GM19452 (cell line): Measurements from ENCODE around the gene ULBP1.
"Not testable (repeated sequence)": the region's sequence is repeated elsewhere in the genome, so short reads cannot be mapped to it uniquely, and the experiment has no call there.

ENCODE experiments used
- ATAC-seq: cut with Tn5 transposase; IDR thresholded peaks from one replicate; pipeline ENCODE4 v1.9.1; 2021; ENCODE audit not compliant: unreplicated experiment

The ULBP1 gene

DNA sequence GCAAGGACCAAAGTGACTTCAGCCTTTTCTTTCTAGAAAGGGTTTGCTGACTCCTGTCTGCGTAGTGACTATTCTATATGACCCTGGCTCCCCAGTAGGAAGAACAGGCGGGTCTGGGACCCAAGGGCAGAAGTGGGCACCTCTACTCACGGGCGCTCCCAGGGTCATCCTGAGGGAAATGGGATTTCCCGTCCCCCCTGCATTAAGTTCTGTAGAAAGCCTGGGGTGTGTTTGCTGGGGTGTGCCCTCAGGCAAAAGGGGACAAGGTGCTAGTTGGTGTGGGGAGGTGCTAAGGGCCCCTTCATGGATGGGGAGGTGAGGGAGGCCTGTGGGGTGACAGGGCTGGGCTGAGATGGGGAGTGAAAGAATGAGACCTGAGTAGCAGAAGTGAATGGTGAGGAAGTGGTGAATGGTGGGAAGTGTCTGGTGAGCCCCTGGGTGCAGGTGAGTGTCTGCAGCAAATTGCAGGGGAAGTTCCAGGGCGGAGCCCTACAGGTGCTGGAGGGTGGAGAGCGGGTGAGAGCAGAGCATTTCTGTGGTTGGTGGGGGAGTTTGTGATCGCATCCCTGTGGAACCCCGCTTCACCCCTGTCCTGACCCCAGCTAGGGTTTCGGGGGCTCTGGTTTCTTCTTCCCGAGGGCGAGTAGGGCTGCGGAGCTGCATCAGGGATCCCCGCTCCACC lies 40.5 kb downstream of the ULBP1 start:
- ATAC-seq, result peak; percentile 20

DNA sequence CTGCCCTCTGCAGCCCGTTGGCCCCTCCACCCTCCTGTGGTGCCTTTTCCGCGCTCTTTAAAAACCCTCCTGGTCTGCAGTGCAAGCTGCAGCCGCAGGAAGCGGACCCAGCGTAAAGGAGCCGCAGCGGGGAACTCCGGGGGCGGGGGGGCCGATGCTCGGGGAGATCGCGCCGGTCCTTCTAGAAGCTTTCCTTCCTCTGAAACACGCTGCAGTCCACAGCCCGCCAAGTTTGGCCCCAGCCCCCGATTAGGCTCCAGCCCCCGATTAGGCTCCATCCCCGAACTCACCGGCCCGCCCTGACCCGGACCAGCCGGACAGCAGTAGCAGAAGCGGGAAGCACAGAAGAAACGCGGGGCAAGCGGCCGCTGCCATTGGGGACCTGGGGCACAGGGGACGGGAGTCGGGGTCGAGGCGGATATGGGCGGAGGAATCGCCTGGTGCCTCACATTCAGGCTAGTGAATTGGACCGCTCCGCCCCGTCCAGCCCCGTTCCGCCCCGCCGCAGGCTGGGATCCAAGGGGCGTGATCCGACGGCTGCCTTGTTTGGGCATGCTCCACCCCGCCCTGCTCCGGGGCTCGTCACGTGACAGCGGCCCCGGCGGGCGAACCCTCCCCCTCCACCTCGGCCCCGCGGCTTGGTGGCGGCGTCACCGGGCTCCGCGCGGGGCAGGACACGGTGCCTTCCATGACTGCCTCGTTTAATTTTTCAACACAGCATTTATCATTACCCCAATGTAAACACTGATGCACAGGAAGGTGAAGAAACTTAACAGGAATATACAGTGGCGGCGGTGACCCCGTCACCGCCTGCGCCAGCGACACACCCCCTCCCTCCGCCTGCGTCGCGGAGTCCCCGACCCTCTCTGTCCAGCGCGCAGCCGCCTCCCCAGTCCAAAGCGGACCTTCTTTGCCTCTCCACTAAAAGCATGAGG lies 41.3 kb downstream of the ULBP1 start:
- peak; percentile 66 for ATAC-seq

DNA sequence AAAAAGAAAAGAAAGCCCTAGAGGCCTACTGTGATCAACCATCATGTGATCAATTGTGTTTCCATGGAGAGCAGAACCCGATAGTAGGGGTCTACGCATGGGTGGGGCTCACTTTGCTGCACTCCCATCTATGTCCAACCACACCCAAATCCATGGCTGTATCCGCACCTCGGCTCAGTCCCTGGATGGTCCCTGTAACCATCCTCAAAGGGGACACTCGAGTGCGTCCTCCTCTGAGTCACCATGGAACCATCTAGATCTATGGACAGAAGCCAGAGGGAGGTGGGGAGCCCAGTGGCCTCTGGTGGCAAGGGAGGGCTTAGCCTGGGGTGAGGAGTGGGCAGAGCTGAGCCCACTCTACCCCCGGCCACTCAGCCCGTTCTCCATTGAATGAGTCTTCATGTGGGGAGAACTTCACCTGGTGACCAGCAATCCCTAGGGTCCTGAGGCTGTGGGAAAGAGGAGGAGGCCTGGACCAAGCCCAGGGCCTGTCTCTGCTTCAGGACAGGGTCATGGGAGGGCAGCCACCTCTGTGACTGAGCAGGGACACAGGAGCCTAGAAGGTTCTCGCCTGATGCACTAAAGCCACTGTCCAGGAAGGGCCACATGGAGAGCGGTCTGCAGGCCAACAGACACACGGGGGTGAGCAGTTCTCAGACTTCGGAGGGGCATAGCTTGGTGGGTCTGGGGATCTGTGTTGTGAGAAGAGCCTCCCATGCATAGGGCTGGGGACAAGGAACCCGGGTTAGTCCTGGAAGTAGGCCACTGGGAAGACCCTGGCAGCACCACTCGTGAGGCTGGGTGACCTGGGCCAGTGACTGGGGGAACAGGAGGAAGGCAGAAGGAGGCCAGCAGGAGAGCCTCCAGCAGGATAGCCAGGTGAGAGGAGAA lies 42.3 kb downstream of the ULBP1 start:
- ATAC-seq, result no peak

DNA sequence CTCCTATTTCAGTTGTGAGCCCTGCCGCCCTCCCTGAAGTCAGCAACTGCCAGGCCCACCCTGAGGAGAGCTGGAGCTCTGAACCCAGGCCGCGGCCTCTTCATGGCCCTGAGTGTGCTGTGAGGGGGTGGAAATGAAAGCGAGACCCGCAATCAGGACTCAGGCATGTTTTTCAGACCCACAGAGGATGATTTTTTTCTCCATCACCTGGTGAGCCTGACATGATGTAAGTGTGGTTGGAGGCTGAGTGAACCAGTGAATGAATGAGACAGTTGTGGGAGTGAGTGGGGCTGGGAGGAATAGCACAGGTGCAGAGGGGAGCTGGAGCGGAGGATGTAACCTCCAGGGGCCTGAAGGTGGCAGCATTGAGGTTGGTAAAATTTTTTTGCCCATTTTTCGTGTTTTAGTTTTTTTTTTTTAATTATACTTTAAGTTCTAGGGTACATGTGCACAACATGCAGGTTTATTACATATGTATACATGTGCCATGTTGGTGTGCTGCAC lies 43.3 kb downstream of the ULBP1 start:
- ATAC-seq, result no peak

DNA sequence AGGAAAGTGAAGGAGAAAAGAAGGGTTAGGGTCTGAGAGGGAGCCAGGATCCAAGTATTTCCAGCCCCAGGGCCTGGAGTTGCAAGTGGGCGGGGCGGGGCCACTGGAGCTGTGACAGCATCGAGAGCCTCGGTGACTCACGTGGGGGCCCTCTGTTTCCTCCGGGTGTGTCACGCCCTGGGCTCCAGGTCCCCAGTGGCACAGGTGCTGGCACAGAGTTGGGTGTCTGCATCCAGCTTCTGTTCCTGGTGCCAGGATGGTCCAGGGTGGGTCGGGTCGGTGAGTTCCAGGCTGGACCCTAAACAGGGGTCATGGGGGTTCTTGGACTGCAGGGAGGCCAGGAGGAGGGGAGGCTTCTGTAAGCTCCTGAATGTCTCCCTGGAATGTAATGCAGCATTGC lies 44.8 kb downstream of the ULBP1 start:
- no peak for ATAC-seq

DNA sequence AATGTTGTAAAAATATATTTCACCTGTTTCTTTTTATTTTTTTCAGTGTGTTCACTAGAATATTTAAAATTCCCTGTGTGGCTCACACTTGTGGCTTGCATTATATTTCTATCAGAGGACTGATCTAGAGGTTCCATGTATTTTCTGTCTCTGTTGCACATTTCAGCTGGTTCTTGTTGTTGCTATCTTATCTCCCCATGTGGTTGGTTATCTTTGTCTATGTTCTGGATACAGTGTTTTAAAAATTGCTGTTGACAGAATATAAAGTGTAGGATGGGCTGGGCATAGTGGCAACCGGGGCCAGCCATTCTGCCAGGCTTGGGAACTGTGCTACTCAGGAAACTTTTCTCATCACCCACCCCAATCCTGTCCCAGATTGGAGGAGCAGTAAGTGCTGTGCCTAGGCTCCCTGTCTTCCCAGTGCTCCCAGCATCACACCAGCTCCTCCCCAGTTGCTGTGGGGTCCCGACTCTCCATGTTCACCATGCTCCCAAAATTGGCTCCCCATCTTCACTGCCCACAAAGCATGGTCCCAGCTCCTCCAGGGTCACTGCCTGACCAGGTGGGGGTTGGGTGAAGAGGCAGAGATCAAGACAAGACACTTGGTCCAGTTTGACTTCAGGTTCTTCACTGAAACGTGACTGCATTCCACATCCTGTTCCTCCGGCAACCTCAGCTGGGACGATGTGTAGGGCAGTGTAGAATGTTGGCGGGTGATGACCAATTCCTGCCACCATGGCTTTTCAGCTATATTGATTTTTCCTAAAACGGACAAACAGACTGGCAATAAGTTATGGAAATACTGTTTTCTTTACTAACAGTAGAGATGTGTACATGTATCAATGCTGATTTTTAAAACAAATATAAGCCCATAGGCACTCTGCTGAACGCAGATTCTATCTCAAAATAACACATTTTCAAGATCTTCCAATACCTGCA lies 49.4 kb downstream of the ULBP1 start:
- not testable (repeated sequence) for ATAC-seq

DNA sequence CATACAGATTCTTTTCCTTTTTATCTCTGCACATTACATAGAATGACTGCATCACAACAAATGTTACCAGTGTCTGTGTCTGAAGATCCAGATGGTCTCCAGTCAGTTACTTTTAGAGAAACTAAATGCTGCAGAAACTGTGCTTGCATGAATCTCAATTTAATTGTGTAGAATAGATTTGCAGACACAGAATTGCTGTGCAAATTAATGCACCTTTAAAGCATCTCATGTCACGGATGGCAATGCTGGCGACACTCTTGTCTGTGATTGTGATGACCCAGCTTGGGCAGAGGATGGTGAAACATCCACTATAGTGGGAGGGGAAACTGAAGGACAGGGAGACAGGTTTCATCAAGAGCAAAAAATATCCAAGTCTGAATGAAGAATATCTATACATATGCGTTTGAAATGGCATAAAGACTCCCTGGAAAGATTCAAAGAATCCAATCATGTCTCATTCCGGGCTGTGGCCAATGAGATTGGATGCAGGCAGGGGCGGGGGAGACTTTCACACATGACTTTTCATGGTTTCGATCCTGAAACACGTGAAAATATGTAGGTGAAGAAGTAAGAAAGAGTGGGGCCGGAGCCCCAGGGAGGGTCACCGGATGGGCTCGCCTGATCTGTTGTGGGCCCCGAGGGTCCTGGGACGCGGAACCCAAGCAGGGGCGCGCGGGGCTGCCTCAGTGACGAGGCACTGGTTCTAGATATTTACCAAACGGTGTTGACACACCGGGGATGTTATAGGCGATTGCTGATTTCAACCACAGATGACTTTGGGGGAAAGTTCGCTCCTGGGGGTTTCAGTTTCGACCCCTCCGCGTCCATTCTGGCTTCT lies 50.3 kb downstream of the ULBP1 start:
- not testable (repeated sequence) for ATAC-seq

DNA sequence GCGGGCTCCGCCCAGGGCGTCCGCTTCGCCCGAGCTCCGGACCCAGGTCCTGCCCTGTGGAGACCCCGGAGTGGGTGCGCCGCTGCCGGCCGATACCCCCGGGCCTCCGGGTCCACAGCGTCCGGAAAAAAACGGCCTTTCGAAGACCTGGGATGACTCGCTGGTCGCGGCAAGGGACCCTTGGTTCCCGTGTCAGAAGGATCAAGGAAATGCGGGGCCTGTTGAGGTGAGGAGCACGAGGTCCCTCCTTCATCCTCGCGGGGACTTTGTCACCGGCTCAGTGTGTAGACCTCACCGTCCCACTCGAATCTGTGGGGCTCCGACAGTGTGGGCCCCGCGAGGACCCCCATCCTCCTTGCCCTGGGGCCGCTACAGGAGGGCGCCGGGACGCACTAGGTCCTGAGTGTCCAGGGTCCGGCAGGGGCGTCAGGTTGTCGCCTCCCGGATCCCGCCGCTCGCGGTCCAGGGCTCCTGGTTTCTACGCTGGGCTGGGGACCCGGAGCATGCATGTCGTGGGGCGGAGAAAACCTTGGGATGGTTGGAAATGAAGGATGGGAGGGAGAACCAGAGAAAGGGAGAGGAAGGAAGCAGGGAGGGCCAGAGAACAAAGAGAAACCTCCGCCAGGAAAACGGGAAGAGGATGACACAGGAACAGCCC lies 51.0 kb downstream of the ULBP1 start:
- ATAC-seq, result not testable (repeated sequence)

DNA sequence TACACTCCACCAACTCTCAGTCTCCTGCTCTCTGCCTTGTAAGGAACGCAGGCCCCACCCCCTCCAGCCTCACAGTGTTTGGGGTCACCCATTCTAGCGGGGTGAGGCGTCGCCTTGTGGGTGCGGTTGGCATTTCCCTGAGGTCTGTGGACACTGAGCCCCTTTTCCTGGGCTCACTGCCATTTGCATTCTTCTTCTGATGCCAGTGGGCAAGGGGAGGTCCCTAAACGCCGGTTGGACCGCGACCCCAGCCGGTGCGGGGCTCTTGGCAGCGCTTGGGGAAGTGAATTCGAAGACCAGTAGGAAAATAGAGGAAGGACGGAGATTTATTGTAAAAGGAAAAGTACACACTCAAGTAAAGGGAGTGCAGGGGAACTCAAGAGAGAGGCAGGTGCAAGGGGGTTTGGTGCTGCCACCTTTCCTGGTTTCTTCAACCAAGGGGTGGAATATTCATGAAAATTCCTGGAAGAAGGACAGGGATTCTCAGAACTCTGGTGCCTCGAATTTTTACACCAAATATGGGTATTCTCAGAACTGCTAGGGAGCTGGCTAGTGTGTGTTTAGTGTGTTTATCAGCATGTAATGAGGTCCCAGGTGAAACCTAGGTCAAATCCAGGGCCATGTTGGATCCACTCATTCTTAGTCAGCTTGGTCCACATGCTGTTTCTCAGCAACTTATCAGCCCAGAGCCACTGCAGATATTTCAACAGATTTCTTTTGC lies 51.7 kb downstream of the ULBP1 start:
- ATAC-seq, result not testable (repeated sequence)

DNA sequence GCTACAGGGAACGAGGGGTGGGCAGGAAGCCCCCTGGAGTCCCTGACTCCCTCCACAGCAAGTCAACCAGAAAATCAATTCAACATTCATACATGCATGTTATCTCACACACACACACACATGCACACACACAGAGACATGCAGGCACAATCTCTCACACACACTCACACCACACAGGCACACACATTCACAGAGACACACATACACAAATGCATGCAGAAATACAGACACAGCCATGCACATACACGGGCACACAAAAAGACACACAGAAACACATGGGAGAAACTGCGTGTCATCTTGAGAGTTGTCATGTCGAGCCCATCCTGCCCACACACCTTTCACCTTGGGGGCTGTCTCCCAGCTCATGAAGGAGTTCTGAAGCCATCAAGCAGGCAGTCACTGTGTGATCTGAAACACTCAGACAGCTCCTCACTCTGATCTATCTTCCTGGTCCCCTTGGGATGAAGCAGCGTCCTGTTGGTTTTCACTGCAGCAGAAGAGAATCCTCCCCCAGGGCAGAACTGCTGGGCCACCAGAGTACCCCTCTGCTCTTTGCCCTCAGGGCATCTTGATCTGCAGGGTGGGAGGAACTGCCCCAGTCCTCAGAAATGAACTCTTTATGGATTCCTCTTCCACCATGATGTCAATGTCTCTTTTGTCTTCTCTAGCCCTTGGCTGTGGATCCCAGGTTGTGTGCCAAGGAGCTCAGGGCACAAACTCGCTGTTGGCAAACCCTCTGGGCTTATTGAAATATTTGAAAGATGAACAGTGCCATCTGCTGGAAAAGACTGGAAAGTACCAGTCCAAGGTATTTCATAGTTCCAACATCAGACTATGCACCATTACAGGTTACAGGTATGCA lies 52.8 kb downstream of the ULBP1 start:
- peak; percentile 69 for ATAC-seq

DNA sequence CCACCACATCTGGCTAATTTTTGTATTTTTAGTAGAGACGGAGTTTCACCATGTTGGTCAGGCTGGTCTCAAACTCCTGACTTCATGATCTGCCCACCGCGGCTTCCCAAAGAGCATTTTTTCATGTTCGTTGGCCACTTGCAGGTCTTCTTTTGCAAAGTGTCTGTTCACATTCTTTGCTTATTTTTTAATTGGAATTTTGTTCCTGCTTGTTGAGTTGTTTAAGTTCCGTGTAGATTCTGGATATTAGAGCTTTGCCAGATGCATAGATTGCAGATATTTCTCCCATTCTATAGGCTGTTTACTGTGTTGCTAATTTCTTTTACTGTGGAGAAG lies 53.4 kb downstream of the ULBP1 start:
- not testable (repeated sequence) for ATAC-seq

DNA sequence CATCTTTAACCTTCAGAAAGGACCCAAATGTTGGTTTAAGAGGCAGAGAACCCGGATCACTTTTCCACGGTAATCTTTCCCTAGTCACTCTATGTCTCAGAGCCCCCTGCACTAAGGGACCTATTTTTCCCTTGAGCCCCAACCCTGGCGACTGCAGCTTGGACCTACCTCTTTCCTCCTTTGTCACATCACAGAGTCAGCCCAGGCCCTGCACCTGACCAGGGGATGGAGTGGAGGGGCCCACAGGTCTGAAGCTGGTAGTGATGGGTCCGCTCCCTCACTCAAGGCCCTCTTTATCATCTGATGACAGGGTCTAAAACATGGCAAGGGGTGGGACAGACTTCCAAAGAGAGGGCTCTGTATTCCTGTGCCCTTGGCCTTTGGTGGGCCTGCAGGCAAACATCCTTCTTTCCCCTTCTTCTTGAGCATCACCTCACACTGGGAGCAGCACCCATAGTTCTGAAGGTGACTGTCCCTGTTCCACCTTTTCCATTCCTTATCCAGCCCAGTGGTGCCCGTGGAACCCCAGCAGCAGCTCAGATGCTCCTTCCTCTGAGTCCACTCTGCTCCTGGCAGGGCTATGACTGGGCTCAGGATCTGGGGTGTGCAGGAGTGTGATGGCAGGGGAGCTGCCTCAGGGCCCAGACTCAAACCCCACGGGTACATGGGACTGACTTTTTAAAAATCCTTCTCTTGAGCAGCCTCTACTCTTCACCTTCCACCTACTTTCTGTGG lies 55.3 kb downstream of the ULBP1 start:
- no peak for ATAC-seq

DNA sequence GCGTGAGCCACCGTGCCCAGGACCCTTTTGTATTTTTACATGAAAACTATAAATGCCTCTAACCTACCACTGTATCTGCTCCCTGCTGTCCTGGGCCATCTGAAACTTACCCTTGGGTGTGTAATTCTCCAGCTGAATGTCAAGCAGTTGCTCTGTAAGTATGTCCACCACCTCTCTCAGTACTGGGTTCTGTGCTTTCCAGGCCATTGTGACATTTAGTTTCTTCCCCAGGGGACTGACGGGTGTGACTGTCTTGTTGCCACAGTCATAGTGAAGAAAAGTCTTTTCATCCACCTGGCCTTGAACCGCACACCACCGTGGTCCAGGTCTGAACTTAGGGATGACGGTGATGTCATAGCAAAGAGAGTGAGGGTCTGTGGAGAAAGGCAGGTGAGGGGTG lies 58.1 kb downstream of the ULBP1 start:
- not testable (repeated sequence) for ATAC-seq
